ENCODE measurements around the gene SWSAP1.
"Not testable (repeated sequence)": the region's sequence is repeated elsewhere in the genome, so short reads cannot be mapped to it uniquely, and the experiment has no call there.

SWSAP1 gene

DNA sequence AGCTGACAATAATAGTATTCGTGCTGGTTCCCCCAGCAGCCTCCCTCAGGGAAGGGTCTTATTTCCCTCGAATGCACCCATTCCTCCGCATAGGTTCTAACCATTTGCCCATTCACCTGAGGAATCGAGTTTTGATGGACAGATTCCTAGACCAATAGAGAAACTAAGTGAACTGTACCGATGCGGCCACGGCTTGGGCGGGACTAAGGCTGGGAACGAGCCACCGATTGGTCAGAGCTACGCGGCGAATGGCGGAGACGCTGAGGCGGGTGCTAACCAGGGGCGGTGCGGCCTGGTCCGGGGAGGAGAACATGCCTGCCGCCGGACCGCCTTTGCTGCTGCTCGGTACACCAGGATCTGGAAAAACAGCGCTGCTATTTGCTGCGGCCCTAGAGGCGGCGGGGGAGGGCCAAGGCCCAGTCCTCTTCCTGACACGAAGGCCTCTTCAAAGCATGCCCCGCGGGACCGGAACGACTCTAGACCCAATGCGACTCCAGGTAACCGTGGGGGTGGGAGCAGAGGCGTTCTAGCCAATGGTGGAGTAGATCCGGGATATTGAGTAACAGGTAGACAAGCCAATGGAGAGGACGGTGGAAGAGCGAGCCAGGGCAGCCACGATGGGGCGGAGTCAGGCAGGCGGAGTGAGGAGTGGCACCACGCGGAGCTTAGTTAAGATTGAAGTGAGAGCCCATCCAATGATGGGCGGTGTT lies at the start of gene SWSAP1:
Gene SWSAP1 (plus strand): TSS at position 234 of the 710 bp plus-strand sequence. CDS start 15 bp downstream, at position 249.
- peak; percentile 100 for DNase-seq

GRCh38 chr19:11324748-11325389 lies 49.6 kb upstream of the SWSAP1 start:
- no peak for DNase-seq

DNA sequence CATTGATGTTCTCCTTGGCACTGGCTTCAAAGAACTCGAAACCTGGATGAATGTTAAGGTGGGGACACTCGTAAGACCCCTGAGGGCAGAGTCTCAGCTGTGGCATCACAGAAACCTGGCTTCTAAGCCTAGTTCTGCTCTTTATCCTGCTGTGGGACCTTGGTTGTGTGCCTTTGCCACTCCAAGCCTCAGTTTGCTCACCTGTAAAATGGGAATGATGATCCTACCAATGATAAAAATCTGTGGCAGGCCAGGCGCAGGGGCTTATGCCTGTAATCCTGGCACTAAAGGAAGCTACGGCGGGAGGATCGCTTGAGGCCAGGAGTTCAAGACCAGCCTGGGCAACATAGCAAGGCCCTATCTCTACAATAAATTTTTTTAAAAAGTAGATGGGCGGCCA lies 48.9 kb upstream of the SWSAP1 start:
- no peak for DNase-seq

DNA sequence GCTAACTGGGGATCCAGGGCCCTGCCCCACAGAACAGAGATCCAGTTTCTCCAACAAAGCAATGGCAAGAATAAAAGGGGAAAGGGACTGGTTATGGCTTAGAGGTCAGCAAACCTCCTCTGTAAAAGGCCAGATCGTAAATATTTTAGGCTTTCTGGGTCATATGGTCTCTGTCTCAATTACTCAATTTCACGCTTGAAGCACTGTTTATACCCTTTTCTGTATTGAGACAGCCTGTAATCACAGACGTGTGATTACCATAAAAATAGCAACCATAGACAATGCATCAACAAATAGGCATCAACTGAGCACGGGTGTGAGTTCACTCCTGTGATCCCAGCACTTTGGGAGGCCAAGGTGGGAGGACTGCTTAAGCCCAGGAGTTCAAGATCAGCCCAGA lies 44.3 kb upstream of the SWSAP1 start:
- DNase-seq = no peak

- DNase-seq = no peak
Observed at GRCh38 chr19:11331502-11331901, 43.0 kb upstream of the SWSAP1 start.

- DNase-seq = no peak
Observed at GRCh38 chr19:11332822-11333221, 41.6 kb upstream of the SWSAP1 start.

- not testable (repeated sequence) for DNase-seq
Observed at GRCh38 chr19:11333838-11334237, 40.6 kb upstream of the SWSAP1 start.

DNA sequence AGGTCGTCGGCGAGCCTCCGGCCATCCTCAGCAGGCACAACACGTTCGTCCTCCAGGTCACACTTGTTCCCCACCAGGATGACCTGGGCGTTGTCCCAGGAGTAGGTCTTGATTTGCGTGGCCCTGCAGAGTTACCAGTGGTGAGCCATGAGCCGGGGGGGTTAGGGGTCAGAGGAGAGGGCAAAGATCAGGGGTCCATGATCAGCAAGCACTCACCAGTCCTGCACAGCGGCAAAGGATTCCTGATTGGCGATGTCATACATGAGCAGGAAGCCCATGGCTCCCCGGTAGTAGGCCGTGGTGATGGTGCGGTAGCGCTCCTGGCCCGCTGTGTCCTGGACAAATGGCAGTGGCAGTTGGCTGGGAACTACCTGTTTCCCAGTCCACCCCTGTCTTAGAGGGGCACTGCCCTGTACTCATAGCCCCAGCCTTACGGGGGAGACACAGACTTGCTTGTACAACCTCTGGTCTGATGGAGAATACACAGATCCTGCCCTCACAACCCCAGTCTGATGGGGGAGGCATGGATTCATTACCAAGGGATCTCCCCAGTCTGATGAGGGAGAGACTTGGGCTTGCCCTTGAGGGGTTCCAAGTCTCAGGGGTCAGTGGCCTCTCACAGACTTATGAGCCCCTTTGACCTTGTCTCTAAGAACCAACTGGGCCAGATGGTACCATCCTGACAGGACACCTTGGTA lies 38.9 kb upstream of the SWSAP1 start:
- DNase-seq = no peak

GRCh38 chr19:11337080-11337479 lies 37.4 kb upstream of the SWSAP1 start:
- DNase-seq = no peak

DNA sequence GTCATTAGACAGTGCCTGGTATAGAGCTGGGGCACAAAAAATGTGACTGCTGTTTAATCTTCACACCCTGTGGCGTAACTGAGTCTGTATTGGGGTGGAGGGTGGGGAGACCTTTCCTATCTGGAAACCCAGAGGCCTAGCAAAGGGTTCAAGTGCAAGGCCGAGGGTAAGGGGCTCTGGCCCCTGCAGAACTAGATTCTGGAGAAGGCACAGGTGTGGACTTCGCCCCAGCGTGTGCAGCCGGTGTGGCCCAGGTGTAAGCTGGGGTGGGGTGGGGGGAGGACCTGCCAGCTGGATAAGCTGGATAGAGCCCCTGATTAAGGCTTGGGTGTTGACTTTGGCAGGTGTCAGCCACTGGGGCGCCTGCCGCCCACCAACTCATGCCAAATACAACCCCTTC lies 36.3 kb upstream of the SWSAP1 start:
- DNase-seq = no peak

DNA sequence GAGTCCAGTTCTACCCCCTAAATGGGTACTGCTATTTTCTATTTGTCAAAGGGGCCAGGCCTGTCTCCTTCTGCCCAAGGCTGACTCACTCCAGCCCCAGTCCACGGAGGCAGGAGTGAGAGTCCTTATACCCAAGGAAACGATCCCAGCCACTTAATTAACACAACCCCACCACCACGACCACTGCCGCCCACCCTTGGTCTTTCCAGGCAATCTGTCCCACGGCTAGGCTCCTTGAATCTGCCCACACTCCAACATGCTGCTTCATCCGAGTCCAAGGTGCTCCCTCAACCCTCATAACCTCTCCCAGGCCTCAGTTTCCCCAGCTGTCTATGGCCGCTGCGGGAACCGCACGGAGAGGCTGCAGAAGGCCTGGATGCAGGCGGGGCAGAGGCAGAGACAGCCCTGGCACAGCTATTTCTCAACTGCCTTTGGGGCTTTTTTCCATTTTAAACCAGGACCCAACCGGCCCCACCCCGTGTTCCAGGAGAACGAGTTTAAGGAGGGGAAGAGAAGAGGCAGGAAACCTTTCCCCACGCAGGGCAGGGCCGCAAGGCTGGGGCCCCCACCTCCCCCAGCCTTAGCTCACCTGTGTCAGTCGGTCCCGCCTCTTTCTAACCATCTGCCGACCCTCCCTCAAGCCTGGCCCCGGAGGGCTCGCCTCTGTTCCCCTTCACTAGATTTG lies 35.8 kb upstream of the SWSAP1 start:
- DNase-seq = no peak

DNA sequence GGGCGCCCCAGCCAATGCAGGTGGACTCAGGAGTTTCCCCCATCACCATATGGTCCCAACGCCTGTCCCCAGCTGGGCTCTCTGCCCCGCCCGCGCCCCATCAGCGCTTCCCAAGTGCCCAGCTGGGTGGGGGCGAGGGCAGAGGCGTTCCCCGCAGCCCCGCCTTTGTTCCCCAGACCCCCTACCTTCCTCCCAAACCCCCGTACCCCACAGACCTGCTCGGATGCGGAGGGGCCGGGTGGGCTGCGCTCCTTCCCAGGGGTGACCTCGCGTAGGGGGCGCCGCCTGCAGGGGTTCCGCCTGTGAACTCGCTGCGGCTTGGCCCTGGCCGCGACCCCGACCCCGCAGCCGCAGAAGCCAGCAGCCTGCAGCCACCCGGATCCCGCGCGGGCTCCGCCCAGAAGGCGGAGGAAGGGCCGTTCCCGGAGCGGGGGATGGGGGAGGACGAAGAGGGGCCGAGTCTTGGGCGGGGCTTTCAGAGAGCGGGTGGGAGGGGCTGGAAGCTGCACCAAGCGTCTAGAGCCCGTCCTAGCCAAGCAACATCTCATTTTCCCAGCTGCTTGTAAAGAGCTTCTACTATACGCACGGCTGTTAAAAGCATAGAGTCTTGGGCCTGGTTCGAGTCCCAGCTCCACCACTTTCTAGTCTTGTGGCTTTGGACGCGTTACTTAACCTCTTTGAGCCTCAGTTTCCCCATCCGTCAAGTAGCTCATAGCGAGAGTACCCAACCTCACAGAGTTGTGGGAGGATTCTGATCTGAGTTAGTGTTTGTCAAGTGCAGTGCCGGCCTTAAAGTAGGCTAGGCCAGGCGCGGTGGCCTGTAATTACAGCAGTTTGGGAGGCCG lies 35.0 kb upstream of the SWSAP1 start, which contains the start of gene RAB3D:
Gene RAB3D (minus strand): TSS at position 404 of the 845 bp plus-strand sequence. CDS start 2,258 bp downstream, outside the sequence.
- DNase-seq = peak; percentile 97

DNA sequence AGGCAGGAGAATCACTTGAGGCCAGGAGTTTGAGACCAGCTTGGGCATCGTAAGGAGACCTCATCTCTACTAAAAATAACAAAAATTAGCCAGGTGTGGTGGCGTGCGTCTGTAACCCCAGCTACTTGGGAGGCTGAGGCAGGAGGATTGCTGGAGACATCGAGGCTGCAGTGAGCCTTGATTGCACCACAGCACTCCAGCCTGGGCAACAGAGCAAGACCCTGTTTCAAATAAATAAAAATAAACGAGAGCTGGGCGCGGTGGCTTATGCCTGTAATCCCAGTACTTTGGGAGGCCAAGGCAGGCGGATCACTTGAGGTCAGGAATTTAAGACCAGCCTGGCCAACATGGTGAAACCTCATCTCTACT lies 34.4 kb upstream of the SWSAP1 start:
- DNase-seq = not testable (repeated sequence)

- DNase-seq = no peak
Observed at GRCh38 chr19:11342429-11342828, 32.0 kb upstream of the SWSAP1 start.

GRCh38 chr19:11345122-11345803 lies 29.2 kb upstream of the SWSAP1 start:
- DNase-seq = no peak

- DNase-seq = peak; percentile 99
Observed at GRCh38 chr19:11346104-11346940, 28.1 kb upstream of the SWSAP1 start, which contains the start of the genes CCDC159 and TMEM205. CCDC159 (plus strand) TSS chr19:11346519; CDS start chr19:11346607, 88 bp downstream. TMEM205 (minus strand) TSS chr19:11346268; CDS start chr19:11345619, 649 bp downstream.

DNA sequence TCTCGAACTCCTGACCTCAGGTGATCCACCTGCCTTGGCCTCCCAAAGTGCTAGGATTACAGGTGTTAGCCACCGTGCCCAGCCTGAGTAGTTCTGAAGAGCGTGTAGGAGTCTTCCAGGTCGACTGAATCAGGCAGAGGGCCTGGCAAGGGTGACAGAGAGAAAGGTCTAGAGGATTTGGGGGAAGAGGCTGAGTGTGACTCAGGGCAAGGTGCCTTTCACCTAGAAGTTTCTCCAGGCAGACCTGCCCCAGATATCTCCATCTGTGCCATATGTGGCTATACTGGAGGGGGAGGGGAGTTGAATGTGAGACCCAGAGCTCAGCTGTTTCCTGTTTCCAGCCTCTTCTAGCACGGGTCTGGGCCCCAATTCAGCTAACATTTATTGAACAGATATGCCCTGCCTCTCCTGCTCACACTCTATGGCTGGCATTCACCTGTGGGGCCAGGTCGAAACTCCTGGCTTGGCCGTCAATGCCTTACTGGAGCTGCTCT lies 26.9 kb upstream of the SWSAP1 start:
- no peak for DNase-seq

GRCh38 chr19:11349171-11349570 lies 25.3 kb upstream of the SWSAP1 start:
- no peak for DNase-seq

DNA sequence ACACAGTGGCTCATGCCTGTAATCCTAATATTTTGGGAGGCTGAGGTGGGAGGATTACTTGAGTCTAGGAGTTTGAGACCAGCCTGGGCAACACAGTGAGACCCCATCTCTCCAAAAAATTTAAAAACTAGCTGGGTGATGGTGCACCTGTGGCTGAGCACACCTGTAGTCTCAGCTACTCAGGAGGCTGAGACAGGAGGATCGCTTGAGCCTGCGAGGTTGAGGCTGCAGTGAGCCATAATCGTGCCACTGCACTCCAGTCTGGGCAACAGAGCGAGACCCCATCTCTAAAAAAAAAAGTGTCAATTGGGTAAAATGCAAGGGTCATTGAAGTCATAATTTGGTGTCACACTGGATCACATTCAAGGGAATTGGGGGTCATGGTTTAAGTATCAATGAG lies 20.4 kb upstream of the SWSAP1 start:
- not testable (repeated sequence) for DNase-seq
